Right forelimb (tissue), 1 donor: ENCODE data around the gene COL5A1.

Experiments
- DNase-seq: peaks from one replicate; pipeline ENCODE4 v3.0.0-alpha.2; 2018

The COL5A1 gene

DNA sequence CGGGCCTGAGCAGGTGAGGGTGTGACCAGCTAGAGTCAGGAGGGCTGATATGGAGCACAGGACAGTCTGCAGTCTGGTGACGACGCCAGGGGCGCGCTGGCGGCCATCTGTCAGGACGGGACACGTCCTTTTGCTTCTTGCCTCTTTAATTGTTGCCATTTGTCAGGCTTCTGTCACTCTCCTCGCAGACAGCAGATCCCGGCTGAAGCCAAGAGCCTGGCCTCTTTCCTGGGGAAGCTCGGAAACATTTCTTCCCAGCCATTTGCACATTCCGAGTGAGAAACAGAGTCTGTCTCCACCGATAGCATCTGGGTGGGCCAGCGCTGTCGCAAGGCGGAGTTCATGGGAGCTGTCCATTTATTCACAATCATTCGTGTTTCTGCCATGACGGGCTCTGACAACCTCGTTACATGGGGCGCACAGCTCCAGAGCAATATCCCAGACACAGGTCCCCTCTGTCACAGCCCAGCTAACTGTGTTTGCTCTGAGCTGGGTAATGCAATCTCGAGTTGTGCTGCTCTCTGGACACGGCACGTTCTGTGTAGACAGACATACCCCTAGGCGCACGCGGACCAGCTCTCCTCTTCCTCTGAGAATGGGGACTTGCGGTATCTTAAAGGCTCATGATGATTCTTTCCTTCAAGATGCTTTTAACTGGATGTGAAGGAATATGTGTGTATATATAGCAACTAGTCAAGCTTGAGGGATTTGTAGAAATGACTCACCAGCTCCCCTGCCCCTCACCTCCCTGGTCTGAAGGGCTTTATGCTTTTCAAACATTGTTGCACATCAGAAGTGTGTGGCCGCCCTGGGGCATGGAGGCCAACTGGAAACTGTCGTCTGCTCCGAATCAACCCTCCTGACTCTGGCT lies 133.7 kb downstream of the COL5A1 start:
- no peak for DNase-seq

DNA sequence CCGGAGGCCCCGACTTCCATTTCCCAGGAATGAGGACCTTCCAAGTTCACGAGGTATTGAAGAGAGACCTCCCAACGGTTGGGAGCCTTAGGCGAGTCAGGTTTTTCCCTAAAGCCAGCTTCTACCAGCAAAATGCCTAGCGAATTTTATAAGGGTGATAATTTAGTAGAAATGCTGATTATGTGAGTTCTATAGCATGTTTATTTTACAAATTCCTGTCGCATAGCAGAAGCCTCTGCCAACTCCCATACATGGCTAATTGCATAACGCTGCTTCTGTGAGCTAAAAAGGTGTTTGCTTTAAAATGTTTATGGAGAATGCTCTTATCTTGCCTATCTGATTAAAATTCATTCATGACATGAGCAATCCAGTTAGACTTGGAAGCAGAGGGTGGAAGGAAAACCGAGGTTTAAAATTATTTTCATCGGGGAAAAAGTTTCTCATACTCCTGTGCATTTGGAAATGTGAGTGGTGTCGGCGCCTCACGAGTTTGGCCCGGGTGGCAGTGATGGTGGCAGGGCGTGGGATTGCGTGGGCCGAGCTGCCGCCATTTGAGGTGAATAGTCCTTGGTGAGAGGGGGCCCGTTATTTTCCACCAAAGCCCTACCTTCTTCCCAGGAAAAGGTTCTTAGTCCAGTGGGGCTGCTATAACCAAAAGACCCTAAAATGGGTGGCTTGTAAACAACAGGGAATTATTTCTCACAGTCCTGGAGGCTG lies 134.6 kb downstream of the COL5A1 start:
- no peak for DNase-seq

DNA sequence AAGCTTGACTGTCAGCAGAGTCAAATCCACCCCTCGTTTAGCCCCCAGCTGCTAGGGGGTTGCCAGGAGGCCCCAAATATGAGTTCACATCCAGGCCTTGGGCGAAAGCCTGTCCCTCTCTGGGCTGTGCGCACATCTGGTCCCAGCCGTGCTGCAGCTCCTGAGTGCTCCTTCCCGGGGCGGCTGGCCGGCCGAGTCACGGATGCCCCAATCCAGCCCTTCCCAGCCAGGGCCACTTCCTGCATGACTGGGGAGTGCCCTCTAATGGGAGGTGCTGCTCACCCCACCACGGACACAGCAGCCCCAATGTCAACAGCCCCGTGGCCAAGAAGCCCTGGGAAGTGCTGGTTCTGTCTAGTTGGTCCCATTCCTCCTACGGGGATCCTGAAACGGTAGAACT lies 135.6 kb downstream of the COL5A1 start:
- no peak for DNase-seq

DNA sequence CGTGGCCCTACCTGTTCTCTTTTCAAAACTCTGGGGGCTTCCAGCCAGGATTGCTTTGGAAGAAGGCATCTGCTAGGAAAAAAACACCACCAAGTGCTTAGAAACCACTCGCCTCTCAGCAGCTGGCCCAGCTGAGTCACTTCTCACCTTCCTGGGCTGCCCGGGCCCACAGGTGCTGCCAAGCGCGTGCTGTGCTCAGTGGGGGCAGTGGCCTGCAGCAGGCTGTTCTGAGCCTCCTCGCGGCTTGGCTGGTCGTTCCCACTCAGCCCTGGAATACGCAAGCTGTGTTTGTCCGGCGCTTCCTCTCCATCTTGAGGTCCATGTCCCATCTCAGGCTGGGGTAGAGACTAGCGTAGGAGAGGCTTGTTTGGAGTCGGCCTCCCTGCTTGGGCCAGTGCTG lies 136.6 kb downstream of the COL5A1 start:
- DNase-seq, result no peak

DNA sequence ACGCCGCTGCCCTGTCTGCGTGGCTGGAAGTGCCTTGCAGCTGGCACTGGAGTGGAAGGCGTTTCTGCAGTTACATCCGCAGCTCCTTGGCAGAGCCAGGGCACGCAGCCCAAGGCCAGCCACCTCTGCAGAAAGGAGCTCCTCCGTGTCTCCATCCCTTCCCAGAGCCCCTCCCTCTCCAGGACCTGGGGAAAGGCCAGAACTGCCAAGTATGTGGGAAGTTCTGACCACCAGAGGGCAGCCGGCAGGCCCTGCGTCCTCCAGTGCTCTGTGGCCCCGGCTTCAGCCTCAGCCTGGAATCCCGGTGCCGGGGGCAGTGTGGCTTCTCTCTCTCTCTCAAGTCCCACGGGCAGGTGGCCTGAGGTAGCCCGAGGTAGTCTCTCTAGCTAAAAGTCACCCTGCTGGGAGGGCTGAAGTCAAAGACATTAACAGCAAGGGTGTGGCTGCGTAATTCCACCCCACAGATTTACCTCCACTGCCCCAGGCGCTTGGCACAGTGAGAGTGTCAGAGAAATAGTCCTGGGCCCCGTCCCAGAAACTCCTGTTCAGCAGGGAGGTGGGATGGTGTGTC lies 137.3 kb downstream of the COL5A1 start:
- DNase-seq, result peak; percentile 86

DNA sequence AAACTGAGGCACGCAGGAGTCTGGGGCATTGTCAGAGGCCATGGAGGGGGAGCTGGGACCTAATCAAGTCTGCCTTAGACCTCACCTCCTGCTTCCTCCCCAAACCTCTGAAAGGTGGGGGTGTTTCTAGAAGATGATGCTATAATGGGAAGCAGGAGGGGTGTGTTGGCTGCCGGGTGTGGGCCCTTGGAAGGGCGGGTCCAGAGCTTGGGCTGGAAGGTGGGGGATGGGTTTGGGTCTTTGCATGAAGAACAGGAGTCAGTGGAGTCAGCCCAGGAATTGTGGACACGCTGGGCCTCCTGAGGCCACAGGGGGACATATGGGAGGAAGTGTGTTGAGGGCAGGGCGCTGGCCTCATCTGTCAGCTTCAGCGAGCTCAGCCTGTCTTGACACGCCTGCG lies 138.0 kb downstream of the COL5A1 start:
- no peak for DNase-seq

DNA sequence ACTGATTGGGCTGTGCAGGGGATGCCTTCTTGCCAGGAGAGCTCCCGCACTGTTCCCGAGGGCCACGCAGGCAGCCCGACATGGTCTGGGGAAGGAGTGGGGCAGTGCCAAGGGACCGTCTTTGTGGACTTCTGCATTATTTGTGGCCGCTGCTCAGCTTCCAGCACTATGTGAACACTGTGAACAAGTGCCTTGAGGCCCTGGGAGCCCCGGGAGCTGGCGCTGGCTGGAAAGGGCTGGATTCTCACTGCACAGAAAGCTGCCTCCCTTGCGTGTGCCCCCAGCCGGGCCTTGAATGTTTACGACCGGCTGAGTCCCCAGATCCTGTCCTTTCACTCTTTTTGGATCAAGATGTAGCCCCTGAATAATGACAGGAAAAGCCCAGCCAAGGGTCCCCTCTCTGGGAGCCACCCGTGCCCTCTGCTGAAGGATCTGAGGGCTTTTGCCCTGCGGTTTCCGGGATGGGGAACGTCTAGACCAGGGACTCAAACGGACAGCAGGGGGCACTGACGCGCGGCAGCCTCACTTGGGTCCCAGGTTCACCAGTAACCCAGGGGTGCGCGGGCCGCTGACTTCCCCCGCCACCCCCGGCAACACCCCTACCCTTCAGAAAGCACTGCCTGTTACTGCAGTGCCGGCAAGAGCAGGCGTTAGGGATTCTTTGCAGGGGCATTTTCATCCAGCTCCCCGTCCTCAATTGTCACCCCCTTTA lies 140.1 kb downstream of the COL5A1 start:
- DNase-seq, result no peak

DNA sequence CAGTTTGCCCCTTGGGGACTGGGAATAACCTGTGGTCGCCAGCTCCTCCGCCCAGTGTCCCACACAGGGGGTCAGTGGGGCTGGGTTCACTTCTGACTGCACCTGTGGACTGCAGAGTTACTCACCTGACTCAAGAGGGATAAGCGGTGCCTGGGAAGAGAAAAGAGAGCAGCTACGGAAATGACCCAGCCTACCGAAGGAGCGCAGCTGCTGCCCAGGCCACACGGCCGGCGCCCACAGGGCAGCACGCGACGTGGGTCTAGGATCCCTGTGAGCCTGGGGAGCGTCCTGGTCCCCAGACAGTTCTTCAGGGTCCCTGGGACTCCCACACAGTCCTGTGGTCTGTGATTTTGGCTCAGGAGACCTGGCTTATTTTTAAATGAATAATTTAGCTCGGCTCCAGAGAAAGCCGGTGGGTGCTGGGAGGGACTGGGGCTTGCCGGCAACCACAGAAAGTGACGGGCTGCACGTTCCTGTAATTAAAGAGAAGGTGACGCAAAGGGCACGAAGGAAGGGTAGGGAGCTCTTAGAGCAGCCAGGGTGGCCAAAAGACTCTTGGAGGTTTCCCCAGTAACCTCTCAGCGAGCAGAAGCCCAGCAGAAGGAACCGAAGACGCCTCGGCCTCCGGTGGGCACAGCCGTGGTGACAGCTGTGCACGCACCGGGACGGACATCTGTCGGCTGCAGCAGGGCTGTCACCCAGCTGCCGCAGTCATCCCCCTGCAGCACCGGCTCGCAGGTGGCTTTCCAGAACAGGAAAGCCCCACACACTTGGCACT lies 141.5 kb downstream of the COL5A1 start:
- no peak for DNase-seq

DNA sequence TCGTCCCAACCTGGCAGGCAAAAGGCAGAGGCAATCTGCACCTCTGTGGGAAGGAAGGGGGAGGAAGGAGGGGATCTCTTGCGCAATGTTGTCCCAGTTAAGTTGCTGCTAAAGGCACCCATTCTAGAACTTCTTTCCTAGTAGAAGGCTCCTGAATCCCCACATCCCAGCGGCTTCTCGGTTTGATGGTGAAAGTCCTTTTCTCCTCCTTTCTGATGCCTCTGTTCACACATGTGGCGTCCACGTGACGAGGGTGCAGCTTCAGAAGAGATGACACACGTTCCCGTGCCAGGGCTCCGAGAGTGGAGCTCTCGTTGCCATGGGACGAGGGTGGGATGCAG lies 142.1 kb downstream of the COL5A1 start:
- no peak for DNase-seq

DNA sequence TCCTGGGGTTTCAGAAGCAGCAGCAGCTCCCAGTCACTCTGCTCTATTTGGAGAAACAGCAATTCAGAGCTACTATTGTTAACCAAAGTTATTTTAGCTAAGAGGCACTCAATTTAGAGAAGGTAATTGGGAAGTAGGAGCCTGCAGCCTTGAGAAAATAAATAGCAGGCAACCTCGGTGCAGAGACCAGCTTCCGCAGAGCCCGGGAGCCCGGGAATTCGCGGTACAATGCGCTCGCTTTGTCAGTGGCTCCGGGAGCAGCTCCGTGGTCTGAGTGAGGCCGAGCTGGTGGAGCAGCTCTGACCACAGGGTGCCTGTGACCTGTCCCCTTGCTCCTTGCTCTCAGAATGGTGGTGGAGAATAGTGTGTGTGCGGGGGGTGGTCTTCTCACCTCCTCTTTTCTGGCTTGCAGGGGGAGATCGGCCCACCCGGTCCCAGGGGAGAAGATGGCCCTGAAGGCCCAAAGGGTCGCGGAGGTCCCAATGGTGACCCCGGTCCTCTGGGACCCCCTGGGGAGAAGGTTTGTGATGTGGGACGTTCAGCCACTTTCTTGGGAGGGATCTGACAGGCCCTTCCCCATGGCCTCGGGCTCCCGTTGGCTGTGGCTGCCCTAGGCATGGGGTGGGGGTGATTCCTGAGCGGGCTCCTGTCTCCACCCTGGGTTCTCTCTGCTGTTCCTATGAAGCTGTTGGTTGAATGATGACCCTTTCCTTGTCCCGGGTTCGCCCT lies 143.1 kb downstream of the COL5A1 start:
- DNase-seq, result no peak

DNA sequence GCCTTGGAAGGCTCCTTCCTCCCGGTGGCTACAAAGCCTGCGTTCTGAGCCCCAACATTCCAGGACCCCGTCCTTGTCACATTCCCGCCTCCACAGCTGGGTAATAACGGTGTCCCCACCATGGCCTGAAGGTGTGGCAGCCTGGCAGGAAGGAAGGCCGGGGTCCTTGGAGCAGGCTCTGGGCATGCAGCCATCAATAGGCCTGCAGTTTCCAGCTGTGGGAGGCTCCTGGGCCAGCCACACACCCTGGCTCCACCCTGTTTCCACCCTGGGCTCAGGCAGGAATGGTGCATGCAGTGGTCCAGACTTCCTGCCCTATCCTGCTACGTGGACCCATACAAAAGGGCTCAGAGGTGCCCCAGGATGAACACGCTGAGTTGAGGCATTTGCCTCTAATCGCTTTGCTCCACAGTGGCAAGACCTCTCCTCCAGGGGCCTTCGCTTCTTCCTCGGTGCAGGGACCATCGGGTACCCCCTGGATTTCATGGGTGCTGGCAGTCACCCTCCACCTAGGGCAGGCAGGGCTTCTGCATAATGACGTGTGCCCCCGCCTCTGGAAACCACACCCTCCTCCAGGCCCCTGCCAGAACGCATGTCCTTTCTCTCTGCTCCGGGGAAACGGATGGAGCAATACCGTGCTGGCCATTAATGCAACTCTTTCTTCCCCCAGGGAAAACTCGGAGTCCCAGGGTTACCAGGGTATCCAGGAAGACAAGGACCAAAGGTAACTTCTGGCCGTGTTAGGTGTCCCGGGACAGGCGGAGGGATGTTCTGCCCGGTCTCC lies 143.9 kb downstream of the COL5A1 start:
- peak; percentile 78 for DNase-seq

DNA sequence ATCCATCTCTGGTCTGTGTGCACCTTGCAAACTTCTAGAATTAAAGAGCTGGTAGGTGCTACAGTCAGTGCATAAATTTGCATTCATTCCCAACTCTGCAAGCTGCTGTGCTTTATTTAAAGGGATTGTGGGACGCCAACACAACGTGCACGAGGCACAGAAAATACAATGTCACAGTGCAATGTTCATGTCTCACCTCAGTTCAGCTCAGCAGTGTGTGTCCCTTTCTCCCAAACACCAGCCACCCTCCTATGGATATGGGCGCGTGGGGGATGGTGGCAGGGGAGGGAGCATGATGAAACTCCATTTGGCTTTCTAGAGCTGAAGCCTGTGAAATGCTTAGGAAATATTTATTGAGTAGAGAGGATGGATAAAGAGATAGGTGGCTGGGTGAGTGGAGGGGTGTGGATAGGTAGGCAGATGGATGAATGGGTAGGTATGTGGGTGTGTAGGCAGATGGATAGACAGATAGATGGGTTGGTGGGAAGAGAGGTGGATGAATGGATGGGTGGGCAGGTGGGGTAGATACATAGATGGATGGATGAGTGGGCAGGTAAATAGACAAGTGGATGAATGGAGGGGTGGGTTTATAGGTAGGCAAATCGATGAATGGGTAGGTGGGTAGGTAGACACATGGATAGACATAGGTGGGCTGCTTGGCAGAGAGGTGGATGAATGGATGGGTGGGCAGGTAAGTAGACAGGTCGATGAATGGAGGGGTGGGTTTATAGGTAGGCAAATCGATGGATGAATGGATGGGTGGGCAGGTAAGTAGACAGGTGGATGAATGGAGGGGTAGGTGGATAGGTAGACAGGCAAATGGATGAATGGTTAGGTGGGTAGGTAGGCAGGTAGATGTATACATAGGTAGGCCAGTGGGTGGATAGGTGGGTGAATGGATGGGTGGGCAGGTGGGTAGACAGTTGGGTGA lies 146.3 kb downstream of the COL5A1 start:
- no peak for DNase-seq

DNA sequence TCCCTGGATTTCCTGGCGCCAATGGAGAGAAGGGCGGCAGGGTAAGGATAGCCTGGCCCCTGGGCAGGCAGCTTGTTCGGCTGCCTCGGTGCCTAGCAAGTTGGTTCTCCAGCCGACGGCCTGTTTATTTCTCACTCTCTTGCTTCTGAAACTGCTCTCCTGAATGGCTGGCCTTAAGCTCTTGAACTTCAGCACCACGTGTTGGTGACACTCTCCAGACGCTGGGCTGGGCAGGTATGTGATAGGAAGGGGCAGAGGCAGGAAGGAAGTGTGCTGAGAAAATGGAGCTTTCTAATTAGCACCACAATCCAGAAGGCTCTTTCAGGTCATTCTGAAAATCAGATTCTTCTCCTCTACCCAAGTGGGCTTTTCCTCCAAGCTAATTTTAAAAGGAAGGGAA lies 147.6 kb downstream of the COL5A1 start:
- DNase-seq, result no peak

DNA sequence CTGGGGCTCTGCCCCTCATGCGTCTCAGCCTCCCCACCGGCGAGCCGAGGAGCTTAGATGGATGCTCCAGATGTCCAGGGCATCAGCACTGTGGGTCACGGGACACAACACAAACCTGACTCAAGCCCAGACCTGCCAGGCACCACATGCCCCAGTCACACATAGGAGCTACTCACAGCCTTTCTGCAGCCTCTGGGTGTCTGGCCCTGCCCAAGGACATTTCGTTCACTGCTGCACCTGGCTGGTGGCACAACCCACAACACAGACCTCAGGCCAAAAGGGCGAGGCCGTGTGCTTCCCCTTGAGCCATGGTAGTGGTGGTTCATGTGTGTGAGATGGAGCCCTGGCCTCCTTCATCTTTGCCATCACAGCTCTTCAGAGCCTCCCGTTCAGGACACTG lies 149.4 kb downstream of the COL5A1 start:
- no peak for DNase-seq

DNA sequence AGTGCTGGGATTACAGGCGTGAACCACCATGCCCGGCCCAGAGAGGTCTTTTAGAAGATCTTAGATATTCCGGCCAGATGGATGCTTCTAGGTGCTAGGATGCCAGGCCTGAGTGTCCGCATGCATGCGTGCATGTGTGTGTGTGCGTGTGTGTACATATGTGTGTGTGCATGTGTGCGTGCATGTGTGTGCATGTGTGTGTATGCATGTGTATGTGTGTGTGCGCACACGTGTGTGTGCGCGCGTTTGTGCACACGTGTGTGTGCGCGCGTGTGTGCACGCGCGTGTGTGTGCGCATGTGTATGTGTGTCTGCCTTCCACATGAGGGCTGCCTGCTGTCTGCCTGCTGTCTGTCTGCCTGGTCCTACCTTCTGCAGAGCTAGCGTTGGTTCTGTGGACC lies 151.0 kb downstream of the COL5A1 start:
- no peak for DNase-seq

DNA sequence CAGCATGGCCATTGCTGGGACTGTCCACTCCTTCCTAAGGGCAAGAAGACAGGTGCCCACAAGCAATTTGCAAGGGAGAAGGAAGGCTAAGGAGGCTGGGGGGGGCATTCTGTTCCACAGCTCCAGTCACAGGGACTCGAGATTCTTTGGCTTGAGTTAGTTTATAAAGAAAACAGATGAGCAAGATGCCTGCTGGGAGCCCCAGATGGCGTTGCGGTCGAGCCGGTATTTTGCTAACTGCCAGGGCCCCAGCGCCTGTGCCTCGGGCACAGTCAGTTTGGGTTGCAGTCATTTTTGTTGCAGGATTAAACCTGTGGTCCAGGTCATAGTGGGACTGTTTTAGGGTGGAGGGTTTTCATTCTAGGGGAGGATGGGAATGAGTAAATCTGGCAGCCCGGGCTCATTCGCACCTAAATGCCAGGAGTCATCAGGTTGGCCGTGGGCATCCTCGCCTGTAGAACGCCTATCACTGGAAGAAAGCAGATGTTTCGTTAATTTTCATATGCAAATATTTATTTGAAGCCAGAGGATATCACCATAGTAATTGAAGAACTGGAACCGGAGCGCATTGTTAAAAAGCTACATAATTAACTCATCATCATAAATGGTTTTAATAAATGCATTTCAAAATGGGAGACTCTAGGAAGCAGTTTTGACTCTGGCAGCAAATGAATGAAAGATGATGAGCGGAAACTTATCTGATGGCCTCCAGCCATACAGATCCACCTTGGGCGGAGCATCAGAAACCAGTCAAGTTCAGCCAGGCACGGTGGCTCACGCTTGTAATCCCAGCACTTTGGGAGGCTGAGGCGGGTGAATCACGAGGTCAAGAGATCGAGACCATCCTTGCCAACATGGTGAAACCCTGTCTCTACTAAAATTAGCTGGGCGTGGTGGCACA lies 151.9 kb downstream of the COL5A1 start:
- DNase-seq, result no peak

DNA sequence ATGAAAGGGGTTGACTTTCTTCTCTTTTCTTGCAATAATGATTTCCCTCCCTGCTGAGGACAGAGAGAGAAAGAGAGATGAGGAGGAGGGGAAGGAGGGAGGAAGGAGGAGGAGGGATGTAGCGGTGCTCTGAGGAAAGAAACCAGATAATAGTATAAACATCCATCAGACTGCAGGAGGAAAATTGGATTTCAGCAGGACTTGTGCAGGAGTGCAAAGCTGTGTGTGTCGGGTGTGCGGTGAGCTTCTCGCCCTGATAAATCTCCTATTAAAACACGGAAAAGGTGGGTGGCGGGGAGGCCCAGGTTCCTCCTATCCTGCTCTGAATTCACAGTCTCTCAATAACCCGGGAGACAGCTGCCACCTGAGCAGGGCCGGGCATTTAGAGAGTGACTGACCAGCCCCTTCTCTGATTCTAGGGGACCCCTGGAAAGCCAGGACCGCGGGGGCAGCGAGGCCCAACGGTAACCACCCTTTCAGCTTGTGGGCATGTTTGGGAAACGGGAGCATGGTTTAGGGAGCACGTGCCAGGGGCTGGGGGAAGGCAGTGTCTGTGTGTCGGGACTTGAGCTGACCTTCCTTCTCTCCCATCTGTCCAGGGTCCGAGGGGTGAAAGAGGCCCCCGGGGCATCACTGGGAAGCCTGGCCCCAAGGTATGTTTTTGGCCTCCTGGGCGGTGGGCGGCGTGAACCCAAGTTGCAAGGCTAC lies 153.2 kb downstream of the COL5A1 start:
- no peak for DNase-seq

DNA sequence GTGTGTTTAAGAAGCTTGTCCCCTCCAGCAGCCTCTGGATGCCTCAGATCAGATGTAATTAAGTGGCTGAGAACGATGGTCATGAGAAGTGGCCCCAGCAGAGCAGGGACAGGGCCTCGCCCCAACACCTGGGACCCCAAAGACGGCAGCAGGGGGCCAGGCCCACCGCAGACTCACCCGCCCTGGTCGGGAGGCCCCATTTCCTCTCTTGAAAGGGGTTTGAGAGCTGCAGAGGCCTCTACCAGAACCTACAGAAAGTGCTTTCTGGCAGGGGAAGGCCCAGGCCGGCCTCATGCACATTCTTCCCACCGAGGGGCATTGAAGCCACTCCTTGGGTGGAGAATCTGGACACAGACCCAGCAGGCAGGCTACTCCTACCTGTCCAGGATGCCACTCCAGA lies 153.8 kb downstream of the COL5A1 start:
- DNase-seq, result no peak
